NCI-H226 (cell line): ENCODE data around the gene EN2.

Experiments
- DNase-seq: peaks from one replicate; pipeline ENCODE4 v3.0.0-alpha.2; 2015

EN2 gene

DNA sequence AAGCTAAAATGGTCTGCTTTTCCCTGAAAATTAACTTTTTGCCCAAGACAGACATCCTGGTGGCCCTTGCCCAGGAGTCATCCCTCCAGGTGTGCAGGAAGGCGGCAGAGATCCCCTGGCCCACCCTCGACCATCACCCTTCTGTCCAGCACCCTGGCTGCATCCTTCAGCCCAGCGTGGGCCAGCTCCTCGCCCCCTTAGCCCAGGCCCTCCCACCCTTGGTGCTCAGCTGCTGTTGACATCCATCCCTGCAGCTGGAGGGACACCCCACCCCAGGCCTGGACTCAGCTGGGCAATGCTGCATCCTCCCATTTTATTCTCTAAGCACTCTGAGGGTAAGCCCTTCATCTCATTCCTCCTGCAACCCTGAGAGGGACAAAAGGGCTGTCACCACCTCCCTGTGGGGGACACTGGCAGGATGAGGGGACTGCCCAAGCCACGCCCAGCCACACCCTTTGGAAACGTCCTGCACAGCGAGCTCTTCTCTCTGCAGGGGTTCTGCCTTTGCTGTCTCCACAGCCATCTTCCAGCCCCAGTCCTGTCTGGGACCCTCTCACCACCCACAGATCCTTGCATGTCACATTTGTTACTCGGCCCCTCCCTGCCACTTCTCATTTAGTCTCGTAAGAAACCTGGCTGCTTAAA lies 30.7 kb downstream of the EN2 start:
- DNase-seq, result no peak

- no peak for DNase-seq
Observed at GRCh38 chr7:155489158-155489840, 31.4 kb downstream of the EN2 start.

GRCh38 chr7:155489862-155490696 lies 32.1 kb downstream of the EN2 start:
- DNase-seq, result no peak

DNA sequence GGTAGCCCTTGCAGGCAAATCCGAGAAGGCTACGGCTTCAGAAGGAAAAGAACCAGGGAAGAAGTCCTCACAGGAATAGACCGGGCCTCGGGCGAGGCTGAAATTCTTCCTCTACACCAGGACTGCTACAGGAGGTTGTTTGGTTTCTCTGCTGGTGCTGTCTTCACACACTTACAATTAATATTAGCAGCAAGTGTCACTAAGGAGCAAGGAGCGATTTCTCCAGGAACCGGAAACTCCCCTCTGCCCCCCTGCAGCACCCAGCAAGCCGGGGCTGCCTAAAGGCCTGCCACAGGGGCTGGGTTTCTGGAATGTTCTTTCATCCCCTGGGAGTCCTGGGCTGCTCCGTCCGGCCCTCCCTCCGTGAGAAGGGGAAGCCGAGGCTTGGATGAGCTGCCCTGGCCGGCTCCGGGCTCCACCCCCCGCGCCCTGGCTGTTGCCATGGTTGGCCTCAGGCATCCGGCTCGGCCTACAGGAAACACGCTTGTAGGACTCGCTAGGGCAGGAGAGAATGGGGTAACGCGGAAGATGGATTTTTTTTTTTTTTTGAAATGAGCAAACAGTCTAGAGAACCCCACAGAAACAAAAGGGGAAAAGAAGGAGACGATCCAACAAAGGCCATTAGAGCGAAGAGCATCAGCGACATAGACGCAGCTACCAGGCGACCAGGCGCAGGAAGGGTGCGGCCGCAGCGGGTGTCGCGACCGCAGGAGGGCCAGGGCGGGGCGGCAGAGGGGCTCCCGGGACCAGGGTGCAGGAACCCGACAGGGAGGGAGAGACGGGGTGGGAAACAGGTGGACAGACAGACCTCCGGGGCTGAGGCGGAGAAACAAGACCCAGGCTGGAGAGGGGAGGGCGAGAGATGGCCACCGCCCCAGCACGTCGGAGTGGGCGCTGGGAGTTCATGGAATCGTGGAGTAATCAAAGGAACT lies 33.0 kb downstream of the EN2 start:
- no peak for DNase-seq

DNA sequence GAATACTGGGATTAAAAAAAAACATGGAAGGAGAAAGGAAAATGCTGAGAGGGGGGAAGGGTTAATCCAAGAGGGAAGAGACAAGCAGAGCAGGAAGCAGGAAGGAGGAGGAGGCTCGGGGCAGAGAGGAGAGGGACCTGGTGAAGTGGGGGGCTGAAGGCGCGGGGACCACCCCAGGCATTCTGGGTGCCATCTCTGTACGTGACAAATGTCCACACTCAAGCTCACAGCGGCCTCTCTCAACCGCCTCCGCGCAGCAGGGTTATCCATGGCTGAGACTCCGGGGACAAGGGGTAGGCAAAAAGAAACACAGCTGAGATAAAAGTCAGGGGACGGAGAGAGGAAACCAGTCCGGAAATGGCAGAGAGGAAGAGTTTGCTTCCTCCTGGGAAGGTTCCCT lies 33.9 kb downstream of the EN2 start:
- DNase-seq, result no peak

GRCh38 chr7:155493744-155494538 lies 36.0 kb downstream of the EN2 start:
- DNase-seq, result no peak

GRCh38 chr7:155494551-155494950 lies 36.6 kb downstream of the EN2 start:
- DNase-seq, result no peak

DNA sequence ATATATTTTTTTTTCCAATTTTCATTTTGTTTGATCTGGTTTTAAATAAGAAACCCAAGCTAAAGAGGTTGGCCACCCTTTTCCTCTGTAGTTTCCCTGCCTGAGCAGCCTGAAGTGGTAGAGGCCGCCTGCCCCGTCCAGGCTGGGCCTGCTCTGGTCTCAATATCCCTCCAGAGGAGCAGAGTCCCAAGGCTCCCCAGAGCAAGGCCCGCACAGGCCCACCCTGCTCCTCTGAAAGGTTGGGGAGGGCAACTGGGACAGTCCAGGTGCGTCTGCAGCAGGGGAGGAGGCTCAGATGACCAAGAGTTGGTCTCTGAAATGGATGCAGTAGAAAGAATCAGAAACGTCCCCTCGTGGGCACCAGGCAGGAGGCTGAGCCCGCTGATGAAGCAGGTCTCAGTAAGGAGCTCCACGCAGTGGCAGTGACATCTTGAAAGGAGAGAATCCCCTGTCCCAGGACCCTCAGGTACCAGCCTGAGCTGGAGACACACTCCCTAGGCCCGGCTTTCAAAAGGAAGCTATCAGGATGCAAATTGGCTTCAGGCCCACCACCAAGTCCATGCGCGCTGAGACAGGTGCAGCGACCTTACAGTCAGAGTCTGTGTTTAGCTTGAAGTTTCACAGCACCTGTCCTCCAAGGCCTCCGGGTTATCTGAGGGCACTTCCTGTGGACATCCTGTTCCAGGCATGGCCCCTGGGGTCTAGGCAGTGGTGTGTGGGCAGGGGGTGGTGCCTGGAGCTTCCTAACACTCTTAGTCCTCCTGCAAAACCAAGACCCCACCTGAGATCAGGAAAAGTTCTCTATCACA lies 37.7 kb downstream of the EN2 start:
- no peak for DNase-seq

DNA sequence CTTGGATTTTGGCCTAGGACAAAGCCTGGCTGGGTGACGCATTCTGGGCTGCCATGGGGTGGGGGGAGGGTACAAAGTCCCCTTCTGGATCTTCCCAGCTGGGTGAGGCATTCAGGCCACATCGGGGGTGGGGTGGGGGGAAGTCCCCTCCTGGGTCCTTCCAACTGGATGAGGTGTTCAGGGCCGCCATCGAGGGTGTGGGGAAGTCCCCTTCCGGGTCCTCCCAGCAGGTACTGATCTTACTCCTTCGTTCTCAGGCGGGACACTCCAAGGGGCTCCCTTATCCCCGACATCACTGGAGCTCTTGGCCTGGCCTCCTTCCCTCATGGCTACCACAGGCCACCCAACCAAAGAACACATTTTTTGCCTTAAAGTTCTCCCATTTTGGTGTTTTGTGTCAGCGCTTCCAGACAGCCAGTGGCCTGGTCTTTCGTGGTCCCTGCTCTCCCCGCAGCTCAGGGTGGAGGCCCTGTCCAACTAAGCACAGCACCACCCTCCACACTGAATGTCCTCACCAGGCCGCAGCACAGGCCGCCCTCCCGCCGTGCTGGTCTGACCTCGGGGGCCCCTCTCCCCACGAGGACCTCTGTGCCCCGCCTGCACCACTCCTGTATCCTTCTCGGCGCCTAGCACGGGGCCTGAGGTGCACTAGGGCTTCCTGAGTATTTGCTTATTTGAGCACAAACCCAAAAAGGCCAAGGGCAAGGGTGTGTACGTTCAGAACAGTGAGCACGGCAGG lies 38.5 kb downstream of the EN2 start:
- DNase-seq, result no peak

GRCh38 chr7:155497149-155497901 lies 39.4 kb downstream of the EN2 start:
- no peak for DNase-seq

- no peak for DNase-seq
Observed at GRCh38 chr7:155505422-155505793, 47.5 kb downstream of the EN2 start.

GRCh38 chr7:155506854-155507337 lies 49.0 kb downstream of the EN2 start:
- no peak for DNase-seq

- DNase-seq, result no peak
Observed at GRCh38 chr7:155507576-155507975, 49.6 kb downstream of the EN2 start.

DNA sequence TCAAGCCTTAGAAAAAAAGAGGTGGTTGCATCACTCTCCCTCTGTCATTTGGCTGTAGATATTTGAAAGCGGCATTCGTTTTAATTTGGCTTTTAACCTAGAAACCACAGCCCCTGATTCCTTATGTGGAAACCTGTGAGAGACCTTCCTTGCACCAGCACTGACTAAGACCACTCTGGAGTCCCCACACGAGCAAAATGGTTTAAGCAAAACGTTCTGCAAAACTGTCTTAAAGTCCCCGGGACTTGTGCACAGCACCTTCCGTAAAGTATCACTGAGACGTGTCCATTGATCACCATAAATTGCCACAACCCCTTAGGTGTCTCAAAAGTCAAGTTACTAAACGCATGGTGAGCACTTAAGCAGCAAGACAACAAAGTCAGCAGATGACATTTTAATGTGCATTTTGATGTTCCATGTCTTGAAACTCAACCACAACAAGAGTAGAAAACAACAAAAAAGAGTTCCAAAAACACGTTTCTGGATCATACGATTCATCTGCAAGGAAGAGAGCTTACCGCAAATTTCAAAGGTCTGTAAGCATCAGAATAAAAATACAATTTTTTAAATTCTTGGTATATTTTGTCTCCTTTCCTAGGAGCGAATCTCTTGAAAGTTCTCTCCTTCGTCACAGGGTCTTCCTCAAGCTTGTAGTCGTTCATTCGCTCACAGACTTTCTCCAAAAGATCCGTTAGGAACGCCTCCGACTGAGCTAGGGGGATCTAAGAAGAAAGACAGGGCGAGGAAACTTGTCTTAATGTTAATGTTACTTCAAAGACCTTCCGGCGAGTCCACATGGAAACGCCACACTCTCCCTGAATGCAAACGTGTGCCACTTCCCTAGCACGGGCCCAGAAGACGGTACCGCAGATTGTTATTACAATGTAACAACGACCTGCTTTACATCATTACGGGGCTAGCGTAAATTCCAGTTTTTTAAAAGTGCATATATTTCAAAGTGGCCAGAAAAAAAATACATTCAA lies 50.7 kb downstream of the EN2 start:
- no peak for DNase-seq

DNA sequence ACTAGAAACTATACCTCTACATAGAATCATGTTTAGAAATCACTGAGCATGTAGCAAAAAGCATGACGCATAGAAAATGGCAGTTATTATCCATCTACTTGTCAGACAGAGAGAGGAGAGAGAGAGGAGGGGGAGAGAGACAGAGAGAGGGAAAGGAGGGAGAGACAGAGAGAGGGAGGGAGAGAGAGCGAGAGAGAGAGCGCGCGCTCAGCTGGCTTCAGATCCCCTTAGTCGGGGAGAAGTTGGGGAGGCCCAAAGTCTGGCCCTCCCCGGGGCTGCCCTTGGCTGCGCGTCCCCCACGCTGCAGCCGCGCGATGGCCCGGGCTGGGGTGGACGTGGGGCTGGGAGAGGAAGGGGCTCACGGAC lies 51.4 kb downstream of the EN2 start:
- no peak for DNase-seq

GRCh38 chr7:155509725-155510551 lies 52.0 kb downstream of the EN2 start:
- DNase-seq, result no peak

- no peak for DNase-seq
Observed at GRCh38 chr7:155510975-155511701, 53.2 kb downstream of the EN2 start.
